ENCODE measurements around the gene GATM.

The GATM gene, protein sequence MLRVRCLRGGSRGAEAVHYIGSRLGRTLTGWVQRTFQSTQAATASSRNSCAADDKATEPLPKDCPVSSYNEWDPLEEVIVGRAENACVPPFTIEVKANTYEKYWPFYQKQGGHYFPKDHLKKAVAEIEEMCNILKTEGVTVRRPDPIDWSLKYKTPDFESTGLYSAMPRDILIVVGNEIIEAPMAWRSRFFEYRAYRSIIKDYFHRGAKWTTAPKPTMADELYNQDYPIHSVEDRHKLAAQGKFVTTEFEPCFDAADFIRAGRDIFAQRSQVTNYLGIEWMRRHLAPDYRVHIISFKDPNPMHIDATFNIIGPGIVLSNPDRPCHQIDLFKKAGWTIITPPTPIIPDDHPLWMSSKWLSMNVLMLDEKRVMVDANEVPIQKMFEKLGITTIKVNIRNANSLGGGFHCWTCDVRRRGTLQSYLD

DNA sequence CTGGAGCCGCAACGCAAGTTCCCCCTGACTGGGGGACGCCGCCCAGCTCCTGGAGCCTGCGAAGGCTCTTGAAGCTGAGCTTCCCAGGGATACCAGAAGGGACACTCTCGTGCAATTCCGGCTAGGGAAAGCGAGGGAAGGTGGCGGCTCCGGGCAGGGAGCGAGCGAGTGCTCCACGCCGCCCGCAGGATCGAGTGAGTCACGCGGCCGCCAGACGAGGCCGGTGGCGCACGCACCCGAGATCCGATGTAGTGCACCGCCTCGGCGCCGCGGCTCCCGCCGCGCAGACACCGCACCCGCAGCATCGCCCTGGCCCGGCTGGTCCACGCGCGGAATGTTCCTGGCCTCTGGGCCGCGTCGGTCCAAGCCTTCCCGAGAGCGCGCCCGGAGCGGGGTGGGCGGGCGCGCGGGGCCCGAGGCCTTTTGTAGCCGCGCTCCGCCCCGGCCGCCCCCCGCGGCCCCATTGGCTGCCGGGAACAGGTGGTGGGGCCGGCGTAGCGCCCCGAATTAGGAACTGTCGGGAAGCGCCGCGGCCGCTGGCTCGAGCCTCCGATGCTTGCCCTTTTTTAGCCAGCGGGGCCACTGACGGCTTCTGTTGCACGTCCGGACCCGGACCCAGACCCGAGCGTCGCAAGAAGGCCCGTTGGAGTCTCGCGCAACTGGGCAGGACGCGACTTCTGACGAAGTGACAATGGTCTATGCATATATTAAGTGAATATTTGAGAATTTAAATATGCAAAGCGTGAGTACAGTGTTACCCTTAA, at the start of gene GATM:
TSS of gene GATM (minus strand) at position 396 of the 764 bp plus-strand sequence. CDS start at position 305, 91 bp downstream.
- DNase-seq: no peak

DNA sequence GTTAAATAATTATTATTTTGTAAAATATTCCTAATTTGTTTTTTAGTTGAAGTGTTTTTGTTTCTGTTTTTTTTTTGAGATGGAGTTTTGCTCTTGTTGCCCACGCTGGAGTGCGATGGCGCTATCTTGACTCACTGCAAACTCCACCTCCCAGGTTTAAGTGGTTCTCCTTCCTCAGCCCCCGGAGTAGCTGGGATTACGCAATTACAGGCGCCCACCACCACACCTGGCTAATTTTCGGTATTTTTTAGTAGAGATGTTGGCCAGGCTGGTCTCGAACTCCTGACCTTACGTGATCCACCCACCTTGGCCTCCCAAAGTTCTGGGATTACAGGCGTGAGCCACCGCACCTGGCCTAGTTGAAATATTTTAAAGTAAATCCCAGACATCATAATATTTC, 48.7 kb upstream of the GATM start:
- DNase-seq: no peak

DNA sequence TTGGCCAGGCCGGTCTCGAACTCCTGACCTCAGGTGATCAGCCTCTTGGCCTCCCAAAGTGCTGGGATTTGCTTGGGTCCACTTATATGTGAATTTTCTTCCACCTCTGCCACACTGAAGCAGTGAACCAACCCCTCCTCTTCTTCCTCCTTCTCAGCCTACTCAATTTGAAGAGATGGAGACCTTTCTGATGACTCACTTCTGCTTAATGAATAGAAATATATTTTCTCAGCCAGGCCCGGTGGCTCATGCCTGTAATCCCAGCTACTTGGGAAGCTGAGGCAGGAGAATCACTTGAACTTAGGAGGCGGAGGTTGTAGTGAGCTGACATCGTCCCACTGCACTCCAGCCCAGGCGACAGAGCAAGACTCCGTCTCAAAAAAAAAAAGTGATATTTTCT, 46.8 kb upstream of the GATM start:
- no peak for DNase-seq

DNA sequence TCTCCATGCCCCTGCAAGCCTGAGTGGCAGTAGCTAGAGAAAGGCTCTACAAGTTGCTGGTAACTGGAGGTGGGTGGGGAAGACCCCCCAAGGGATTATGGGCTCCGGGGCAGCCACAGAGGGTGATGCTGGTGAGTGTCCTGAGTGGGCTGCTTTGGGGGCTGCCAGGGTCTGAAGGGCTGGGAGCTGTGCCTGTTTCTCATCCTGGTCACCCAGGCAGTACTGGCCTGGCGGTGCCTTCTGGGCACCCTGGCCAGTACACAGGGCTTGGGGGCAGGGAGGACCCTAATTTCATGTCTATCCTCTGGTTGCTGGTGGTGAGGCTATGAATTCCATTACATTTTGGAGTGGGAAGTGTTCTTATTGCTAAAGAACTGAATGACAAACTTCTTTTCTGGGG, 46.1 kb upstream of the GATM start:
- DNase-seq: no peak

DNA sequence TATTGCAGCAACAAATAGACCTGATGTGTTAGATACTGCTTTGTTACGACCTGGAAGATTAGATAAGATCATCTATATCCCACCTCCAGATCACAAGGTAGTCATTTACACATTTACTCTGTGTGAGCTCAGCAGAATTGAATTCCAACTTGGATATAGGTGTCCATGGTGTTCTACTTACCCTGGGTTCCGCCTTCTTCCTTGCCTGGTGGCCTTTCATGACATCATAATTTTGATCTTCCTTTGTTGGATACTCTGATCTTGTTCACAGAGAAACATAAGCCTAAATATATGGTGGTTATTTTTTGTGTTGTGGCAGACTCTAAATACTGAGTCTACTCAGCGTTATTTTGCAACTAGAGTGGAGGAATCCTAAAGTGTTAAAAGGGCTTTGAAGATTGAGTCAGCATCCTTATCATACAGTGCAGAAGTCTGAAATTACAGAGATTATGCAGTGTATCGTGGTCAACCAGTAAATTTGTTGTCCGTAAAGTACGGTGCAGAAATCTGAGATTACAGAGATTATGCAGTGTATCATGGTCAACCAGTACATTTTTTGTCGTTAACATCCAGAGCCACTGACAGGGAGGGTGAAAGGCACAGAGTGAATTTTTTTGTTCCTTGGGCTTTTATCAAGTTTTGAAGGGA, 39.1 kb upstream of the GATM start:
- DNase-seq: no peak

DNA sequence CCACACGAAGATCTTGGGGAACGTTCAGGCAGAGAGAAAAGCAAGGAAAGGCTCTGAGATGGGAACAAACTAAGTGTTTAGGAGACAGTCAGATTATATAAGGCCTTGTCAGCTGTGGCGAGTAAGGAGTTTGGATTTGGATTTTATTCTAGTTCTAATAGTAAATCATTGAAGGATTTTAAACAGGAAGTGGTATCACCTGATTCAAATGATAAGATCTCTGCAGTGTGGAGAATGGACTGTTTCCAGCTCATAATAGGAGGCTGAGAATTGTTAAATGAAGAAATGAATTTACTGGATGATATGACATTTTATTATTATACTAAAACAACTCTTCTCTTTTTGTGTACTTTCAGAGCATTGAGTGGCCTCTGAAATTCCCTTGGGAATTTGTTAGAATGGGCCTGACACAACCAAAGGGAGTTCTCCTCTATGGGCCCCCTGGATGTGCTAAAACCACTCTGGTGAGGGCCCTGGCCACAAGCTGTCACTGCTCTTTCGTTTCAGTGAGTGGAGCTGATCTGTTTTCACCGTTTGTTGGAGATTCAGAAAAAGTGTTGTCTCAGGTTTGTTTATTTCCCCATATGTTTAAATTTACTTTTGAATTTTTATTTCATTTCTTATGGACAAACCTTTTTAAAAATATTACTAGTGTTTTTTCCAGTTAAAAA, 36.0 kb upstream of the GATM start:
- DNase-seq: no peak

DNA sequence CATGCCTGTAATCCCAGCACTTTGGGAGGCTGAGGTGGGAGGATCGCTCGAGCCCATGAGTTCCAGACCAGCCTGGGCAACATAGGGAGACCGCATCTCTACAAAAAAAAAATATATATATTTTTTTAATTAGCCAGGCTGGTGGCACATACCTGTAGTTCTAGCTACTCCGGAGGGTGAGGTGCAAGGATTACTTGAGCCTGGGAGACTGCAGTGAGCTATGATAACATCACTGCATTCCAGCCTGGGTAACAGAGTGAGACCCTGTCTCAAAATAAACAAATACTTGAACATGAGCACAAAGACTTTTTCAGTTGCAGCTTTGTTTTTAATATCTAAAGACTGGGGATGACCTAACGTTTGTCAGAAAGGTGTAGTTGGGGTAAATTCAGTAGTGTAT, 31.3 kb upstream of the GATM start:
- no peak for DNase-seq

DNA sequence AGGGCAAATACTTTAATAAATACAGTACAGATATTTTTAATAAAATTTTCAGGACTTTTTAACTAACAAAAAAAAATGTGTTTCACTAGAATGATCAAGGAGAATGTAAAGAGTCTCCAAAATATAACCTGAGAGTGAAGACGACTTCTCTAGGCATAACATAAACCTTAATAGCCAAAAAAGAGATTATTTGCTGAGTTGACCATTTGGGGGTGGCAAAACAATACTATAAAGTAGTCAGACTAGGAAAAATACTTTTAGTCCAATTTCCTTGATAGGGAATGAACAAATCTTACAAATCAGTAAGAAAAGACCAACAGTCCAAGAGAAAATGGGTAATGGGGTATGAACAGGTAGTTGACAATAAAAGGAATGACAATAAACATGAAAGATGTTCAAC, 29.4 kb upstream of the GATM start:
- DNase-seq: no peak

DNA sequence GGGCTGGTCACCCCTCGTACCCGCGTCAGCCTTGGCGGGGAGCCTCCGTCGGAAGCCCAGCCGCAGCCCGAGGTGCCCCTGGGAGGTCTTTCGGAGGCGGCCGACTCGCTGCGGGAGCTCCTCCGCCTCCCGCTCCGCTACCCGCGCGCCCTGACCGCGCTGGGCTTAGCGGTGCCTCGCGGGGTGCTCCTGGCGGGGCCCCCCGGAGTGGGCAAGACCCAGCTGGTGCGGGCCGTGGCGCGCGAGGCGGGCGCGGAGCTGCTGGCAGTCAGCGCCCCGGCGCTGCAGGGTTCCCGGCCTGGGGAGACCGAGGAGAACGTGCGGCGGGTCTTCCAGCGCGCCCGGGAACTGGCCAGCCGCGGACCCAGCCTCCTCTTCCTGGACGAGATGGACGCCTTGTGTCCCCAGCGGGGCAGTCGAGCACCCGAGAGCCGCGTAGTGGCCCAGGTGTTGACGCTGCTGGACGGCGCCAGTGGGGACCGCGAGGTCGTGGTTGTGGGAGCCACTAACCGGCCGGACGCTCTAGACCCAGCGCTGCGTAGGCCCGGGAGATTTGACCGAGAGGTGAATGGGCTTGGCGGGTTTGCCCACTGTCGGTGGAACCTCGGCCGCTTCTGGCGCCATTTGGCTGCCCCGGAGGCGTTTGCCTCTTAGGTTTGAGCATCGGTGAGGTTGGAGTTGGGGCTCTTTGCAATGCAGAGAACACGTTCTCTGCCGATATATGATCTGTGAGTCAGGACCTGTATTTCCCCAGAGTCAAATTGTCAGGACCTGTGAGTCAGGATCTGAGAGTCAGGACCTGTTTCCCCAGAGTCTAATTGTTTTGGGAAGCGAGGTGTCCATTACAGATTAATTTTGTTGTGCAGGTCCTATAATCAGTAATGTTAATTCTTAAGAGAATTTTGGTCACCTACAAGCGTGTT, 24.9 kb upstream of the GATM start:
- no peak for DNase-seq

DNA sequence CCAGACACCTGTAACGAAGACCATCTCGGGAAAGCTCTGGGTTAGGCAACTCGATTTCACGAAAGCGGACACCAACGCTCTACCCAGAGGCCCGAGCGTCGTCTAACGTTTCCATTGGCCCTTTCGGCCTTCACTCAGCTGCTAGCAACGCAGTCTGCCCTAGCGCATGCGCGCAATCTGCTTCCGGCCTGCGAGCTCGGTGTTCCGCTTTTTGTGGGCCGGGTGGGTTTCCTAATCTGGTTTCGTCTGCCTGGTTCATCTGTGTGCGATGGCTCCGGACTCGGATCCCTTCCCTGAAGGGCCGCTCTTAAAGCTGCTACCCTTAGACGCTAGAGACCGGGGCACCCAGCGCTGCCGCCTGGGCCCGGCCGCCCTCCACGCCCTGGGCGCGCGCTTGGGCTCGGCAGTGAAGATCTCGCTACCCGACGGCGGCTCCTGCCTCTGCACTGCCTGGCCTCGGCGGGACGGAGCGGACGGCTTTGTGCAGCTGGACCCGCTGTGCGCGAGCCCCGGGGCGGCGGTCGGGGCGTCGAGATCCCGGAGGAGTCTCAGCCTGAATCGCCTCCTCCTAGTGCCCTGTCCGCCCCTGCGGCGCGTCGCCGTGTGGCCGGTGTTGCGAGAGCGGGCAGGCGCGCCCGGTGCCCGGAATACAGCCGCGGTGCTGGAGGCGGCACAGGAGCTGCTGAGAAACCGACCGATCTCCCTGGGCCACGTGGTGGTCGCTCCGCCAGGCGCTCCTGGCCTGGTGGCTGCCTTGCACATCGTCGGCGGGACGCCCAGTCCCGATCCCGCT, 24.0 kb upstream of the GATM start:
- peak; percentile 73 for DNase-seq

DNA sequence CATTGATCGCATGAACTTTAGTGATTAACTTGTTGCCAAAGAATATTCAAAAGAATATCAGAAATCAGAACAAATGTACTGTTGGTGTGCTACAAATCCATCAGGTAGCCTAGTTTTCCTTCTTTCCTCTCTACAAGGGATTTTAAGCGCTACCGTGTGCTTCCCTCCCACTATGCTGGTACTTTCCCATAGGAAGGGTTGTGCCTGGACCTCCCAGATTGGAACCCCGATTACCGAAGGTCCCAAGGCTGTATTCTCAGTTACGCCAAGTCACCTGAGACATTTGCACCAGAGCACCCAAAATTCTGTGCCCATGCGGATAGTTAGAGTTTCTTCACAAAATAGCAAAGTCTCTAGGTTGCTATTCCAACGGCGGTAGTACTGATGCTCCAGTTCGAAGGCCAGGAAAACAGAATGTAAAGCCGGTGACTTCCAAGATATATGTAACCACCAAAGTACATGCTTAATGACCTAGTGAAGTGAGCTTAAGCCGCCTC, 23.4 kb upstream of the GATM start:
- DNase-seq: no peak

DNA sequence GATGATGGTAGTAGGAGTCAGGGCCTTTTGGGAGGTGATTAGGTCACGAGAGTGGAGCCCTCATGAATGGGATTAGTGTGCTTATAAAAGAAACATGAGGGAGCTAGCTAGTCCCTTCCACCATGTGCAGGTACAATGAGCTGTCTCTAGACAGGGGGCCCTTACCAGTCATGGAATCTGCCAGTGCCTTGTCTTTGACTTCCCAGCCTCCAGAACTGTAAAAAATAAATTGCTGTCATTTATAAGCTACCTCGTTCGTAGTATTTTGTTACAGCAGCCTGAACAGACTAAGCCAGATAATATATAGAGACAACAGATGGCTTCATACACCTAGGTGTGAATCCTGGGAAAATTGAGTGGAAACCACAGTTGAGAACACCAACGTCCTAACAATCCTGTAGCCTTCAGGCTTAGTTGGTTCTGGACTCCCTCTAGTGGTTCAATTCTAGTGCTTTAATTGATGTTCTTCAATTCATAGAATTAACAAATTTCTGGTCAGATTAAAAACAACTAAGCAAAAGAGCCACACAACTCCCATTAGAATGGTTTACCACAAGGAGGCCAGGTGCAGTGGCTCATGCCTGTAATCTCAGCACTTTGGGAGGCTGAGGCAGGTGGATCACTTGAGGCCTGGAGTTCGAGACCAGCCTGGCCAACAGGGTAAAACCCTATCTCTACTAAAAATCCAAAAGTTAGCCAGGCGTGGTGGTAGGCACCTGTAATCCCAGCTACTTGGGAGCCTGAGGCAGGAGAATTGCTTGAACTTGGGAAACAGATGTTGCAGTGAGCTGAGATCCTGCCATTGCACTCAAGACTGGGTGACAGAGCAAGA, 21.3 kb upstream of the GATM start:
- DNase-seq: no peak

DNA sequence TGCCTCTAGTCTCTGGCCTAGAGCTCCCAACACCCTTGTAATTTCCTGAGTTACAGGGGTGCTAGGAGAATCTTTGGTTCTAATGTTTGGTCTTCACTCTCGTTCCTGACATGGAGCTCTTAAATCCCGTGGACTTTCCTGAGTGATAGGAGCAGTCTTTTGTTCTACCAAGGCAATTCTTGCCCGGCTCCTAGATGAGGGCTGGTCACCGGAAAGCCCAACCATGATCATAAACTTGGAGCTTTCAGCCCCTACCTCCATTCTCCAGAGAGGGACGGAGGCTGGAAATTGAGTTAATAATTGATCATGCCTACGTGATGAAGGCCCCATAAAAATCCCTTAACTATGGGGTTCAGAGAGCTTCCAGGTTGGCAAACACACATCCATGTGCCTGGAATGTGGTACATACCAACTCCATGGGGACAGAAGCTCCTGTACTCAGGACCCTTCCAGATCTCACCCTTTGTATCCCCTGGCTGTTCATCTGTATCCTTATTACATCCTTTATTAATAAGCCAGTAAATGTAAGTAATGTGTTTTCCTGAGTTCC, 18.8 kb upstream of the GATM start:
- no peak for DNase-seq

DNA sequence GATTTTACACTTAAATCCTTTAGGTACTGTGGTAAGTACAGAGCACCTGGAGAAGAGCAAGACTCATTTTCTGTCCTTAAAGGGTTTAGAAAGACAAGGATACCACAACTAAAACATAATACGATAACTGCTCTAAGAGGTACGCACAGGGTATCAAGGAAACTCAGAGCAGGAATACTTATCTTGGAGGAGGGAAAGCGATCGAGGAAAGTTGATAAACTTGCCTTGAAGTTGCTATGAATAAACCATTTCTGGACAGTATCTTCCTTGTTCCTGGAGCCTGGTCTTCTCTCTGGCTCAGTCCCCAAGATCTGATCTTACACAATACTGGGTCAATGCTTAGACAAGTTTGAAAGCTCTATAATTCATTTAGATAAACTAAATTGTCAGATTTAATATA, 17.6 kb upstream of the GATM start:
- no peak for DNase-seq

DNA sequence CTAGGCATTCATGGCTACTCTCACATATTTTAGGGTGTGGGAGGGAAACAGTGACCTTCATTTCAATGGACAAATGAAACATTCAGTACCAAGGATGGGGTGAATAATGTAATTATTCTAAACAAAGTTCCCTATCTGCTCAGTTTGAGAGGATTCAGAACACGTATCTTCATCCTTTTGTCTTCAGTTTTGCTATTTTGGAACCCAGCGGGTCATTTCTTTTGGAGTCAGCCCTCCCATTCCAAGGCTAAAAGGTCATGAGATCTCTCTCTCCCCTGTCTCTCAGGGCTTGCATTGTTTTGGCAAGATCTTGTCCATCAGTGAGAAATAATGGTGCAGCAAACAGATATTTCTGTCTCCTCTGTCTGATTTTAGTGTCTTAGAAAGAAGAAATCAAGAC, 16.3 kb upstream of the GATM start:
- DNase-seq: no peak

DNA sequence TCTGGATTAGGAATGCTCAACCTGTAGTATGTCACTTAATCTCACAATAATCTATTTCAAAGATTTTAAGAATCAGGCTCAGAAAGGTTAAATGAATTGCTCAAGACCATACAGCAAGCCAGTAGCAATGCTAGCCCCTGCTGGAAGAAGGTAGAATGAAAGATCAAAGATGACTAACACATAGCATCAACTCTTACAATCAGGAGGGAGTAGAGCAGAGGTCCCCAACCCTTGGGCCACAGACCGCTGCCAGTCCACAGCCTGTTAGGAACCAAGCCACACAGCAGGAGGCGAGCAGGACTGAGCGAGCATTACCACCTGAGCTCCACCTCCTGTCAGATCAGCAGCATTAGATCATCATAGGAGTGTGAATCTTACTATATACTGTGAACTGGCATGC, 15.5 kb upstream of the GATM start:
- DNase-seq: no peak

DNA sequence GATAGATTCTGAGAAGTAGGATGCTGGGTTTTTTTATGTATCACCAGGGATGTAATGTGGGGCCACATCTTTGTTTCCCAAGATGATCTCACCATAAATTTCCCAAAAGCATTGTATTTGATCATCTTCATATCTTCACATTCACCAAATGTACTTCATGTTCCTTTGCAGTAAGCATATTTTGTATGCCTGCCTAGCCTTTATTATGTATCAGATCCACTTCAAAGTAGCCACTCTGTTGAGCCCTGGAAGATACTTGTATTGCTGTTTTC, 14.2 kb upstream of the GATM start:
- no peak for DNase-seq

DNA sequence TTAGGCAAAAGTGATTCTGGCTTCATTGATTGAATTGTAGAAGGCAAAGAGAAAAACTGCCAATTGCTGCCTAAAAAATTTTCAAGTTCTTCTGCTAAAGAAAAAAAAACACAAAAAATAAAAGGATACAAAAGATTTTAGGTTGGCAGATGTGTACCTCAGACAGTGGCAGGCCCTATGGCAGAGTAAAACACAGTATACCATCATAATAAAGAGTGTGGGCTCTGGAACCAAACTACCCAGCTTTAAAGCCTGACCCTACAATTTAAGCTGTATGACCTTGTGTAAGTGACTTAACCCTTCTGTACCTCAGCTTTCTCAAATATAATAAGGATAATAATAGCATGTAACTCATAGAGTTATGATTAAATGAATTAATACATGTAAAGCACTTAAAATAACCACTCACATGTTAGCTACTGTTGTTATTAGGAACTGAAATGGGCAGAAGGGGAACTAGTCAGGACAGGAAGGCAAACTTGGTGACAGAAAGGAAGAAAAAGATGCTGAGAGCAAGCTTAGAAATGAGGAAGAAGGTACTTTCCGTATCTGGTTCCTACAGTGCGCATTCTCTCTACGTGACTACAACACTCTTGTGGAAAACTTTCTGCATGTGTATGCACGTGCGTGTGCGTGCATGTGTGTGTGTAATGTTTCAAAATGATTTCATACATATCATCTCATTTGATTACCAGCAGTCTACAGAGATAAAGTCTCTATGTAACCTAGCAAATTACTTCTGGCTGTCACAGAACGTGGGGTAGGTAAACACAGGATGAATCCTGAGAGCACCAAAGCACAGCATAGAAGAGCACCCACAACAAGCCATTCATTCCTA, 13.6 kb upstream of the GATM start:
- DNase-seq: no peak

DNA sequence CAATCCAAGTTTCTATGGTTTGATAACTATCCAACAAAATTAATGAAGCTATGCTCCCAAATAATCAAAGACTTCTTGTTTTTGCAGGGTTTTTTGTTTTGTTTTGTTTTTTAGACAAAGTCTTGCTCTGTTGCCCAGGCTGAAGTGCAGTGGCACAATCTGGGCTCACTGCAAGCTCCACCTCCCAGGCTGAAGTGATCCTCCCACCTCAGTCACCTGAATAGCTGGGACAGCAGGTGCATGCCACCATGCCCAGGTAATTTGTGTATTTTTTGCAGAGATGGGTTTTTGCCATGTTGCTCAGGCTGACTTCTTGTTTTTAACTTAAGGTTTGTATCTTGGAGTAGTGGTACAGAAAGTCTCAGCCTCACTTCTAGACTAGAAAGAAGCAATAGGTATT, 11.0 kb upstream of the GATM start:
- DNase-seq: no peak
